ENCODE data around the gene ZC3HAV1. TPM values are rescaled to one million over a fixed set of nuclear protein-coding genes. Genes with fewer than 3 reads are reported as not detected.

Gene ZC3HAV1
- total and polyA plus RNA-seq, 2 experiments from 2014 or later, result 24.8 to 56.8 TPM

DNA sequence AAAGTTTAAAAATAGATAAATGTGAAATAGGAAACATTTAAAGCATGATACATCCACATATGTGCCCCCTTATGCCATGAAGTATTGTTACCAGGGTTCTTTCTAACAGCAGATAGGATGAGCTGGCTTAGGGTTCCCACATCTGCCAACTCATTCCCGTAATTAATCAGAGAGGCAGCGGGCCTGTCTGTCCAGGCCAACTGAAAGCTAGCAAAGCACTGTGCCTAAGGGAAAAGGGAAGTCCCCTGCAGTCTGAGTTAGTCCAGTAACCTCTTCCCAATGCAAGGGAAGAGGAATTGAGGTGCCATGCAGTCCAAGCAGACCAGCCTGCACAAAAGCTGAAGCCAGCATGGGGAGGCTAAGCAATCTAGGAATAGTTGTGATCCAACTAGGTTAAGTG lies 55.4 kb downstream of the ZC3HAV1 start (continued):
- TF ChIP-seq, protein P1, sequence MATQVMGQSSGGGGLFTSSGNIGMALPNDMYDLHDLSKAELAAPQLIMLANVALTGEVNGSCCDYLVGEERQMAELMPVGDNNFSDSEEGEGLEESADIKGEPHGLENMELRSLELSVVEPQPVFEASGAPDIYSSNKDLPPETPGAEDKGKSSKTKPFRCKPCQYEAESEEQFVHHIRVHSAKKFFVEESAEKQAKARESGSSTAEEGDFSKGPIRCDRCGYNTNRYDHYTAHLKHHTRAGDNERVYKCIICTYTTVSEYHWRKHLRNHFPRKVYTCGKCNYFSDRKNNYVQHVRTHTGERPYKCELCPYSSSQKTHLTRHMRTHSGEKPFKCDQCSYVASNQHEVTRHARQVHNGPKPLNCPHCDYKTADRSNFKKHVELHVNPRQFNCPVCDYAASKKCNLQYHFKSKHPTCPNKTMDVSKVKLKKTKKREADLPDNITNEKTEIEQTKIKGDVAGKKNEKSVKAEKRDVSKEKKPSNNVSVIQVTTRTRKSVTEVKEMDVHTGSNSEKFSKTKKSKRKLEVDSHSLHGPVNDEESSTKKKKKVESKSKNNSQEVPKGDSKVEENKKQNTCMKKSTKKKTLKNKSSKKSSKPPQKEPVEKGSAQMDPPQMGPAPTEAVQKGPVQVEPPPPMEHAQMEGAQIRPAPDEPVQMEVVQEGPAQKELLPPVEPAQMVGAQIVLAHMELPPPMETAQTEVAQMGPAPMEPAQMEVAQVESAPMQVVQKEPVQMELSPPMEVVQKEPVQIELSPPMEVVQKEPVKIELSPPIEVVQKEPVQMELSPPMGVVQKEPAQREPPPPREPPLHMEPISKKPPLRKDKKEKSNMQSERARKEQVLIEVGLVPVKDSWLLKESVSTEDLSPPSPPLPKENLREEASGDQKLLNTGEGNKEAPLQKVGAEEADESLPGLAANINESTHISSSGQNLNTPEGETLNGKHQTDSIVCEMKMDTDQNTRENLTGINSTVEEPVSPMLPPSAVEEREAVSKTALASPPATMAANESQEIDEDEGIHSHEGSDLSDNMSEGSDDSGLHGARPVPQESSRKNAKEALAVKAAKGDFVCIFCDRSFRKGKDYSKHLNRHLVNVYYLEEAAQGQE (IDR thresholded peaks at IDR 0.05; ENCODE audit: unreplicated experiment), result no peak
- no peak for TF ChIP-seq ETS1 (IDR thresholded peaks at IDR 0.05)
- TF ChIP-seq EZH2phosphoT487 (IDR thresholded peaks at IDR 0.05; ENCODE audit: unreplicated experiment), result no peak
- no peak for TF ChIP-seq EZH2 (IDR thresholded peaks at IDR 0.05; ENCODE audit: low read depth, unreplicated experiment)
- TF ChIP-seq POLR2AphosphoS5 (IDR thresholded peaks at IDR 0.05; ENCODE audit: low read depth), result no peak
- TF ChIP-seq ZNF331 (CRISPR knock-in tag; IDR thresholded peaks at IDR 0.05; ENCODE audit: low read depth), result no peak
- TF ChIP-seq STAT1 (IDR thresholded peaks at IDR 0.05; ENCODE audit: unreplicated experiment), result no peak
- TF ChIP-seq ZNF114 (CRISPR knock-in tag; IDR thresholded peaks at IDR 0.05), result no peak
- TF ChIP-seq, protein P2, sequence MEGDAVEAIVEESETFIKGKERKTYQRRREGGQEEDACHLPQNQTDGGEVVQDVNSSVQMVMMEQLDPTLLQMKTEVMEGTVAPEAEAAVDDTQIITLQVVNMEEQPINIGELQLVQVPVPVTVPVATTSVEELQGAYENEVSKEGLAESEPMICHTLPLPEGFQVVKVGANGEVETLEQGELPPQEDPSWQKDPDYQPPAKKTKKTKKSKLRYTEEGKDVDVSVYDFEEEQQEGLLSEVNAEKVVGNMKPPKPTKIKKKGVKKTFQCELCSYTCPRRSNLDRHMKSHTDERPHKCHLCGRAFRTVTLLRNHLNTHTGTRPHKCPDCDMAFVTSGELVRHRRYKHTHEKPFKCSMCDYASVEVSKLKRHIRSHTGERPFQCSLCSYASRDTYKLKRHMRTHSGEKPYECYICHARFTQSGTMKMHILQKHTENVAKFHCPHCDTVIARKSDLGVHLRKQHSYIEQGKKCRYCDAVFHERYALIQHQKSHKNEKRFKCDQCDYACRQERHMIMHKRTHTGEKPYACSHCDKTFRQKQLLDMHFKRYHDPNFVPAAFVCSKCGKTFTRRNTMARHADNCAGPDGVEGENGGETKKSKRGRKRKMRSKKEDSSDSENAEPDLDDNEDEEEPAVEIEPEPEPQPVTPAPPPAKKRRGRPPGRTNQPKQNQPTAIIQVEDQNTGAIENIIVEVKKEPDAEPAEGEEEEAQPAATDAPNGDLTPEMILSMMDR (conservative IDR thresholded peaks at IDR 0.05; ENCODE audit: low read depth in 2 of 2), result no peak
- TF ChIP-seq JUNB (IDR thresholded peaks at IDR 0.05; ENCODE audit: unreplicated experiment), result no peak
- TF ChIP-seq NANOG (IDR thresholded peaks at IDR 0.05; ENCODE audit: borderline replicate concordance), result no peak
- no peak for TF ChIP-seq CREB1 (CRISPR knock-in tag; IDR thresholded peaks at IDR 0.05; ENCODE audit: low read depth)

DNA sequence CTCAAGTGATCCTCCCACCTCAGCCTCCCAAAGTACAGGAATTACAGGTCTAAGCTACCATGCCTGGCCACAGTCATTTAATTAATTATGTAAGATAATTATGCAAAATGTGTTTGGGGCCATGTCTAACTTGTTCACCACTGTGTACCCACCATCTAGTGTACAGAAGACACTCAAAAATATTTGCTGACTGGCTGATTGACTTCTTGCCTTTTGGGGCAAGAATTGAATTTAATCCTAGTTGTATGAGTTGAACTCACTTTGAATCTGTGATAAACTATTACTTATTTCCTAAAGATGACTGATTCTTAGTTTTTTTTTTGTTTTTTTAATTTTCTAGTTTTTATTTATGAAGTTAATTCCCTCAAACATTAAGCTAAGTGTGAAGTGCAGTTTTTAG lies 57.9 kb downstream of the ZC3HAV1 start:
- Histone ChIP-seq H3F3A (replicated peaks; ENCODE audit: low read depth) (0 out of 2 replicates have a peak, but pooled peaks cover 6% of the 10 kb centered on the region), H3K27me3 (ENCODE audit: insufficient read depth) (no peaks in the 10 kb centered on the region), H3K36me3 (ENCODE audit: insufficient read depth) (peaks cover 17% of the 10 kb centered on the region), H3K27ac (ENCODE audit: low read depth) (no peak overlapping the region), H3K9me2 (ENCODE audit: insufficient read depth) (no peaks in the 10 kb centered on the region), H4K20me1 (replicated peaks; ENCODE audit: insufficient read depth) (no peaks in the 10 kb centered on the region), H3K79me2 (replicated peaks; ENCODE audit: insufficient read depth) (no peaks in the 10 kb centered on the region), H3K4me2 (no peak overlapping the region), H2AFZ (no peak overlapping the region), H3K4me1 (ENCODE audit: insufficient read depth) (no peaks in the 10 kb centered on the region), H3K4me3 (no peak overlapping the region)
- H3K27ac Mint-ChIP-seq, result no peak overlapping the region
- no peaks in the 10 kb centered on the region for H3K27me3 Mint-ChIP-seq (ENCODE audit: insufficient read depth, low read depth, poor library complexity)
- no peak overlapping the region for H3K4me3 Mint-ChIP-seq
- H3K9me3 Mint-ChIP-seq, result no peaks in the 10 kb centered on the region
- H3K4me1 Mint-ChIP-seq, result peaks cover under 1% of the 10 kb centered on the region; the same call in 2 of the 3 replicates
- ATAC-seq, result no peak
- no peak for DNase-seq (ENCODE audit: low spot score)
- peaks cover 25% of the 10 kb centered on the region; the same call in 2 of the 3 replicates for H3K36me3 Mint-ChIP-seq (ENCODE audit: low read depth)
- TF ChIP-seq ETS1 (IDR thresholded peaks at IDR 0.05), result no peak
- TF ChIP-seq EZH2phosphoT487 (IDR thresholded peaks at IDR 0.05; ENCODE audit: unreplicated experiment), result no peak
- TF ChIP-seq, protein P2 (conservative IDR thresholded peaks at IDR 0.05; ENCODE audit: low read depth in 2 of 2), result no peak
- no peak for TF ChIP-seq EZH2 (IDR thresholded peaks at IDR 0.05; ENCODE audit: low read depth, unreplicated experiment)
